GM23248 (cell line): ENCODE results near the gene GRK3. TPM values are rescaled to one million over a fixed set of nuclear protein-coding genes. Genes with fewer than 3 reads are reported as not detected.

ENCODE experiments used
- DNase-seq: peaks from one replicate; pipeline ENCODE4 v3.0.0-alpha.2; 2015
- H2AFZ ChIP-seq: fragments of 200-600 bp; sonication (generic); 2 replicates; pipeline ENCODE4 v1.6.1; 2016; ENCODE audit warnings: antibody characterized with exemption
- H3F3A ChIP-seq: fragments of 200-600 bp; sonication (generic); 2 replicates; pipeline ENCODE4 v1.6.1; 2016; ENCODE audit warnings: mild to moderate bottlenecking, antibody characterized with exemption, mixed run types; ENCODE audit not compliant: insufficient read depth
- H3K27ac ChIP-seq: fragments of 200-600 bp; sonication (generic); 2 replicates; pipeline ENCODE4 v1.5.1; 2016; ENCODE audit warnings: mild to moderate bottlenecking
- H3K27me3 ChIP-seq: fragments of 200-600 bp; sonication (generic); replicated peaks from 2 replicates; pipeline ENCODE4 v1.6.1; 2016; ENCODE audit warnings: mild to moderate bottlenecking; ENCODE audit not compliant: insufficient read depth
- H3K36me3 ChIP-seq: fragments of 200-600 bp; sonication (generic); 2 replicates; pipeline ENCODE4 v1.6.1; 2016; ENCODE audit warnings: low read depth, mild to moderate bottlenecking
- H3K4me1 ChIP-seq: fragments of 200-600 bp; sonication (generic); 2 replicates; pipeline ENCODE4 v1.6.1; 2016; ENCODE audit warnings: mild to moderate bottlenecking; ENCODE audit not compliant: insufficient read depth
- H3K4me2 ChIP-seq: fragments of 200-600 bp; sonication (generic); one replicate; pipeline ENCODE4 v1.6.1; 2016; ENCODE audit warnings: mild to moderate bottlenecking; ENCODE audit not compliant: unreplicated experiment
- H3K4me3 ChIP-seq: fragments of 200-600 bp; sonication (generic); 2 replicates; pipeline ENCODE4 v1.5.1; 2016; ENCODE audit warnings: mild to moderate bottlenecking
- H3K79me2 ChIP-seq: fragments of 200-600 bp; sonication (generic); 2 replicates; pipeline ENCODE4 v1.6.1; 2016; ENCODE audit warnings: mild to moderate bottlenecking; ENCODE audit not compliant: insufficient read depth
- H3K9ac ChIP-seq: fragments of 200-600 bp; sonication (generic); 2 replicates; pipeline ENCODE4 v1.6.1; 2016; ENCODE audit warnings: mild to moderate bottlenecking
- H3K9me2 ChIP-seq: fragments of 200-600 bp; sonication (generic); 2 replicates; pipeline ENCODE4 v1.6.1; 2016; ENCODE audit warnings: mixed run types, mild to moderate bottlenecking, moderate library complexity; ENCODE audit not compliant: insufficient read depth
- H3K9me3 ChIP-seq: fragments of 200-600 bp; sonication (generic); one replicate; pipeline ENCODE4 v1.6.1; 2017; ENCODE audit warnings: low read depth
- H4K20me1 ChIP-seq: fragments of 200-600 bp; sonication (generic); 2 replicates; pipeline ENCODE4 v1.6.0; 2016; ENCODE audit not compliant: insufficient read depth
- EZH2 ChIP-seq: fragments of 200-600 bp; sonication (generic); IDR thresholded peaks from 2 replicates; pipeline ENCODE4 v1.6.1; 2018; ENCODE audit warnings: antibody characterized with exemption, mild to moderate bottlenecking; ENCODE audit not compliant: insufficient read depth, poor library complexity, severe bottlenecking
- EZH2phosphoT487 ChIP-seq: fragments of 200-600 bp; sonication (generic); IDR thresholded peaks from 2 replicates; pipeline ENCODE4 v1.6.1; 2018; ENCODE audit warnings: antibody characterized with exemption, moderate library complexity, mild to moderate bottlenecking, low read depth; ENCODE audit not compliant: insufficient read depth
- WGBS, 2 experiments: methylation state at CpG; one replicate each; pipeline ENCODE4 v1.1.6; 2015 to 2017; ENCODE audit warnings: low lambda C conversion rate in 2 of 2, low coverage in 1 of 2; ENCODE audit errors: missing lambda C conversion rate in 2 of 2; 5-methylcytosine and 5-hydroxymethylcytosine counted together
- in situ Hi-C: fragments of 300-500 bp; cut with MboI; formaldehyde crosslinking; loops from 2 replicates; pipeline ENCODE4 v1.15.0; 2020
- polyA plus RNA-seq: library from polyadenylated mRNA; unstranded; fragments of >200 nt; fragmentation: Nextera tagmentation; extraction: Ambion mirVana; gene quantifications from 2 replicates; pipeline ENCODE4 v1.2.1, GENCODE V29; 2016
- total RNA-seq: library from RNA; depleted of rRNA; stranded (reverse); fragments of >200 nt; shearing (Covaris generic); gene quantifications from 2 replicates; pipeline ENCODE4 v1.2.3, GENCODE V29; 2014

Gene GRK3
- total and polyA plus RNA-seq, 2 experiments from 2014 or later = 0.08 to 0.11 TPM

DNA sequence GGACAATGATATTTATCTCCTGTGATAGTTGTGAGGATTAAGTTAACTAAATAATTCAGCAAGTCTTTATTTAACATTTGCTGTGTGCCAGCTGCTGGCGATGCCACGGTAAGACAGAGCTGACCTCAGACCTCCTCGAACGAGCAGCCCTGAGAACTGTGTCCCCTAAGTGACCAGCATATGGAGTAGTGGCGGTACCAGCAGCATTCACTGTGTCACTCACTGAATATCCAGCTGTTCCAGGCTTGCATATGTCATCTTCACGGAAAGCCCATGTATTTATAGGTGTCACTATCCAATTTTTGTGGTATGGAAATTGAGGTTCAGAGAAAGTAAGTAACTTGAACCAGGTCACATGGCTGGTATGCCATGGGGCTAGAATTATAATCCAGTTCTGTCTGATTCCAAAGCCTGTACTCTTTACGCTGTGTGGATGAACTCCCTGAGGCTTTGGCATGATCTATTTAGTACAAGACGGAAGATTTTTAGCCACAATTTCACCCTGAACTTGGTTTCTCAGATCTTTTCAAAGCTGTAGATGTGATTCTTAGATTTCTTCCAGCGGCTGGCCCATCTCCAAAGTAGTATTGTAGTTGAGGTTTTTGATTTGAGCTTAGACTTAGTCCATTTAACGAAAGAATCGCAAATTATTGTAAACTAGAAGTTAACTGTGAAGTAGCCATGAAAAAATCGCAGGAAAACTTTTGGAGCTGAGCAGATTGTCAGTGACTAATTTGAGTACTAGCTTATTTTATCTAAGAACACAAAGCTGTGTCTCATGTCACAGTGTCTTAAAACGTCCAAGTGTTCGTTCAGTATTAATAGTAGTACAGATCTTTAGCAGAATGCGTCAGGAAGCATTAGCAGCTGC is 128.2 kb downstream of the GRK3 start:
- Histone ChIP-seq H3K4me3 (no peak overlapping the region), H4K20me1 (no peaks in the 10 kb centered on the region), H3K9me2 (no peaks in the 10 kb centered on the region), H3K4me2 (no peak overlapping the region), H3K79me2 (no peaks in the 10 kb centered on the region), H3K27me3 (no peaks in the 10 kb centered on the region), H3K36me3 (no peaks in the 10 kb centered on the region), H3F3A (no peaks in the 10 kb centered on the region), H3K4me1 (no peaks in the 10 kb centered on the region), H3K9ac (no peak overlapping the region), H2AFZ (no peak overlapping the region), H3K27ac (no peak overlapping the region), H3K9me3 (no peaks in the 10 kb centered on the region)
- TF ChIP-seq EZH2 = no peak
- in situ Hi-C loops = loop anchor here (10.0 kb wide), 1 partner anchor 228 kb away; no protein-coding TSS in a partner anchor
- WGBS, 2 experiments = 80 to 82% methylated on average over 15 of the region's 15 CpGs
- no peak for DNase-seq

DNA sequence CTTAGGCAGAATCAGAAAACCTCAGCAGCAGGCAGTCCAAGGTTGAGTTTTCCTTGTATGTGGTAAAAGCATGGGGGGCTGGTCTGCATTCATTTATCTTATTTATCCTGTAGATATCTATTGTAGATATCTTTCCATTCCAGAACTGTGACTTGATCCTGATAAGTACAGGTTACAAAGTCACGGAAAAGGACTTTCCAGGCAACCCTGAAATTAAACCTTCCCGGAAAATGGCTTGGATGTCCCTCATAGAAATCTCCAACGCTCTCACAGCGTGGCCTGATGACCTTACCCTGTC is 128.7 kb downstream of the GRK3 start:
- 85 to 92% methylated on average over 4 of the region's 4 CpGs for WGBS, 2 experiments
- in situ Hi-C loops = loop anchor here (10.0 kb wide), 1 partner anchor 228 kb away; no protein-coding TSS in a partner anchor
- H3K27me3 ChIP-seq = no peaks in the 10 kb centered on the region
- no peaks in the 10 kb centered on the region for H4K20me1 ChIP-seq
- no peaks in the 10 kb centered on the region for H3K36me3 ChIP-seq
- no peak for DNase-seq
- no peaks in the 10 kb centered on the region for H3K79me2 ChIP-seq
- H3K4me2 ChIP-seq = no peak overlapping the region
- no peak overlapping the region for H3K4me3 ChIP-seq
- H3K4me1 ChIP-seq = no peaks in the 10 kb centered on the region
- H3K27ac ChIP-seq = no peak overlapping the region
- H2AFZ ChIP-seq = no peak overlapping the region
- no peaks in the 10 kb centered on the region for H3K9me2 ChIP-seq
- no peaks in the 10 kb centered on the region for H3F3A ChIP-seq
- TF ChIP-seq EZH2phosphoT487 = no peak
- no peak for TF ChIP-seq EZH2
- no peaks in the 10 kb centered on the region for H3K9me3 ChIP-seq
- H3K9ac ChIP-seq = no peak overlapping the region

DNA sequence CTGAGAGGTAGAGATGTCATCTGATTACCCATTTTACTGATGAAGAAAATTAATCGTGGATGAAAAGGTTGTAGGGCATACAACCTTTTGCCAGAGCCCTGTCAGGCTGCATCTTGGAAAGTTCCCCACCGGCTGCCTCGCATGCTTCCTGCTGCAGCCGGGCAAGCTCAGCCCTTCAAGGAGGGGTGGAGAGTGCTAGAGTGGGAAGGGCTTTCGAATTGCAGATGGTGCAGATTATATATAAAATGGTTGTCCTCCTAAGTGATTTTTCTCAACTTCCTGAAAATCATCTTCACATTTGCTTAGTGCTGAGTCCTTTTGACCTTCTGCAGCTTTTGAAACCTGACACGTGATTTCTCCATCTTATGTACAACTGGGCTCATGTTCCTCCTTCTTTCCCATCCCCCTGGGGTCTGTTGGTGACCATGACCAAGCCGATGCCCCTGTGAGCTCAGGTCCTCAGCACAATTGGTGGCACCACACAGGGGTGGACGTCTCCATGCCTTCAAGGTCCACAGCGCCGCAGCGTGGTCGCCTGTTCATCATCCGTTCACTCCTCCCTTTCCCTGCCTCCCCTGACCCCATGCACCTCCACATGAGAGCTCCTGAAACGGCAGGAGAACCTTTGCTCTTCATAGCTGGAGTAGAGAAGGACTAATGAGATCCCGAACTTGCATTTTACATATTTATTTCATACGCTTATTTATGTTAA is 129.9 kb downstream of the GRK3 start:
- Histone ChIP-seq H3K4me3 (no peak overlapping the region), H2AFZ (no peak overlapping the region), H3K36me3 (no peaks in the 10 kb centered on the region), H3F3A (no peaks in the 10 kb centered on the region), H3K79me2 (no peaks in the 10 kb centered on the region), H3K9ac (no peak overlapping the region), H3K27me3 (no peaks in the 10 kb centered on the region), H3K4me1 (no peaks in the 10 kb centered on the region), H4K20me1 (no peaks in the 10 kb centered on the region), H3K4me2 (no peak overlapping the region), H3K9me2 (no peaks in the 10 kb centered on the region), H3K27ac (no peak overlapping the region), H3K9me3 (no peaks in the 10 kb centered on the region)
- no peak for TF ChIP-seq EZH2
- TF ChIP-seq EZH2phosphoT487 = no peak
- no peak for DNase-seq
- WGBS, 2 experiments = 84 to 87% methylated on average over 16 of the region's 16 CpGs
- in situ Hi-C loops = loop anchor here (10.0 kb wide), 1 partner anchor 230 kb away; no protein-coding TSS in a partner anchor

DNA sequence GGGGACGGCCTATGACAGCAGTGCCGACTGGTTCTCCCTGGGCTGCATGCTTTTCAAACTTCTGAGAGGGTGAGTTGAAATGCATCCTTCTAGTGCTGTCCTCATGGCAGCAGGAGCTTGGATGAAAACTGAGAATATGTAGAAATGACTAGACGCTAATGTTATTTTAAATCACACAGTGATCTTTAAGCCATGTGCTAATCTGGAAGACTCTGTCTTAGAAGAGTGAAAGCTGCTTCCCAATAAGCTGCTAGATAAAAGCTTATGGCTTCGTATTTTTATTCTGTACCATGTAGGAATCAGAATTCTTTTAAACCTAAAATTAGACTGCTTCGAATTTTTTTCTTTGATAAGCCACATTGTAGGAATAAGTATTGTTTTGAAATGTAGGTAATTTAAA is 130.7 kb downstream of the GRK3 start:
- Histone ChIP-seq H3K27me3 (no peaks in the 10 kb centered on the region), H3K9ac (no peak overlapping the region), H4K20me1 (no peaks in the 10 kb centered on the region), H3K36me3 (no peaks in the 10 kb centered on the region), H3K27ac (no peak overlapping the region), H3K4me2 (no peak overlapping the region), H3F3A (no peaks in the 10 kb centered on the region), H2AFZ (no peak overlapping the region), H3K79me2 (no peaks in the 10 kb centered on the region), H3K4me1 (no peaks in the 10 kb centered on the region), H3K9me3 (no peaks in the 10 kb centered on the region), H3K4me3 (no peak overlapping the region), H3K9me2 (no peaks in the 10 kb centered on the region)
- in situ Hi-C loops = loop anchor here (10.0 kb wide), 1 partner anchor 230 kb away; no protein-coding TSS in a partner anchor
- WGBS, 2 experiments = 77 to 80% methylated on average over 5 of the region's 5 CpGs
- TF ChIP-seq EZH2phosphoT487 = no peak
- no peak for TF ChIP-seq EZH2
- no peak for DNase-seq
